Left lung (tissue), 10 donors: Measurements from ENCODE around the gene CDC42EP2. TPM values are rescaled to one million over a fixed set of nuclear protein-coding genes. Genes with fewer than 3 reads are reported as not detected.
A peak's percentile ranks its signal among the peaks of the same experiment; 100 is the strongest.

ENCODE experiments used
- ATAC-seq: fragments of 200-7000 bp; cut with Tn5 transposase; one replicate; pipeline ENCODE4 v1.9.1; 2020; ENCODE audit warnings: moderate library complexity
- DNase-seq, 4 donors: peaks; one replicate each; pipeline ENCODE4 v3.0.0-alpha.2; 2013 to 2020
- H3K27ac ChIP-seq, 2 donors: fragments of 200-600 bp; sonication (generic) in 1 of 2; one replicate each; pipeline versions ENCODE4 v1.5.0 to v1.8.0; 2020 to 2021
- H3K27me3 ChIP-seq, 2 donors: fragments of 200-600 bp; sonication (generic) in 1 of 2; one replicate each; pipeline versions ENCODE4 v1.5.0 to v1.8.0; 2020 to 2021
- H3K36me3 ChIP-seq, 2 donors: fragments of 200-600 bp; sonication (generic) in 1 of 2; one replicate each; pipeline versions ENCODE4 v1.5.0 to v1.8.0; 2020 to 2021
- H3K4me1 ChIP-seq, 2 donors: fragments of 200-600 bp; one replicate each; pipeline ENCODE4 v1.8.0; 2021
- H3K4me3 ChIP-seq, 2 donors: fragments of 200-600 bp; sonication (generic) in 1 of 2; one replicate each; pipeline versions ENCODE4 v1.5.0 to v1.8.0; 2020 to 2021; ENCODE audit warnings: mild to moderate bottlenecking in 1 of 2
- H3K9me3 ChIP-seq, 2 donors: fragments of 200-600 bp; sonication (generic) in 1 of 2; one replicate each; pipeline versions ENCODE4 v1.5.0 to v1.8.0; 2020 to 2021
- CTCF ChIP-seq, 2 donors: fragments of 200-600 bp; sonication (generic) in 1 of 2; IDR thresholded peaks; one replicate each; pipeline versions ENCODE4 v1.5.0 to v1.8.0; 2021; ENCODE audit warnings: antibody characterized with exemption in 2 of 2
- intact Hi-C, 2 donors: fragments of 100-400 bp; cut with DNase I; formaldehyde crosslinking; loops; one replicate each; pipeline versions ENCODE4 v1.11.2 to v1.14.2; 2022
- polyA plus RNA-seq, 6 donors: library from polyadenylated mRNA; unstranded; fragments of 120-200 nt; gene quantifications; one replicate each; pipeline ENCODE4 v1.2.1, GENCODE V29; 2013; ENCODE audit not compliant: insufficient read length in 6 of 6
- total RNA-seq, 2 donors: library from RNA; stranded (reverse); fragmentation: NEBNext Ultra II Directional; extraction: Animal tissue kit (Norgen Biotek cat#: 25700); gene quantifications; one replicate each; pipeline ENCODE4 v1.2.1, GENCODE V29; 2021
- donor health status: DM: no; HTN: yes; CAD: no.
- donor health status: DM: no; HTN: no; CAD: no.

The CDC42EP2 gene
- total and polyA plus RNA-seq, 8 donors = 4.6 to 18.5 (median 9.2) TPM

- ATAC-seq (no peak), DNase-seq (peak in 1 of 4 donors; percentile 69)
- Histone ChIP-seq H3K4me1 (peaks cover 25 to 77% of the 10 kb centered on the region in 2 donors), H3K27ac (peak overlapping the region; percentile 60 to 82), H3K36me3 (peaks cover 0 to 23% of the 10 kb centered on the region in 2 donors), H3K9me3 (no peaks in the 10 kb centered on the region), H3K27me3 (peaks cover 0 to 9% of the 10 kb centered on the region in 2 donors), H3K4me3 (peak overlapping the region; percentile 72 to 97)
- no peak for TF ChIP-seq CTCF (IDR thresholded peaks at IDR 0.05)
- intact Hi-C loops = no loop called here
These were observed 2.5 kb downstream of the CDC42EP2 start for GRCh38 chr11:65317025-65317786.

DNA sequence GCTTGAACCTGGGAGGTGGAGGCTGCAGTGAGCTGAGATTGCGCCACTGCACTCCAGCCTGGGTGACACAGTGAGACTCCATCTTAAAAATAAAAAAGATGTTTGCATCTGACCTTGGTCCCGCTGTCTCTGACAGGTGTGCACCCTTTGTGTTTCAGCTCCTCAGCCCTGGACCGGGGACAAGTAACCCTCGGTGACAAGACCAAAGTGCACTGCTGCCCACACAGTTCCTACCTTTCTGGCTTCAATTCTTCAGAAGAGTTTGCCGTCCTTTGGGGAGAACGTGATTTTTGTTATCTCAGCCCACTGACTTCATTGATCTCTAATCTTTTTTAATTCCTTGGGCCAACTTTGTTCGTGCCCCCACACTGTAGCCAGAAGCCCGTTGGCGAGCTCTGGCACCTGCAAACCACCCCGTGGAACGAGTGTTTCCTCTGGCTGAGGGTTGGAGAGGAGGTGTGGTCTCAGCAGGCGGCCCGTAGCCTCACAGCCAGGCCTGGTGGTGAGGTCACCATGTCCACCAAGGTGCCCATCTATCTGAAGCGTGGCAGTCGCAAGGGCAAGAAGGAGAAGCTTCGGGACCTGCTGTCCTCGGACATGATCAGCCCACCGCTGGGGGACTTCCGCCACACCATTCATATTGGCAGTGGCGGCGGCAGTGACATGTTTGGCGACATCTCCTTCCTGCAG is 5.9 kb downstream of the CDC42EP2 start:
- TF ChIP-seq CTCF (IDR thresholded peaks at IDR 0.05) = no peak
- Histone ChIP-seq H3K4me3 (no peak overlapping the region), H3K36me3 (peaks cover 0 to 33% of the 10 kb centered on the region in 2 donors), H3K9me3 (no peaks in the 10 kb centered on the region), H3K27ac (no peak overlapping the region), H3K4me1 (peaks cover 22 to 50% of the 10 kb centered on the region in 2 donors), H3K27me3 (no peaks in the 10 kb centered on the region)
- ATAC-seq (no peak), DNase-seq (peak in 1 of 4 donors; percentile 62)
- intact Hi-C loops = loop anchor here in 1 of 2 donors (10.0 kb wide), 1 partner anchor 46 kb away; no protein-coding TSS in a partner anchor

DNA sequence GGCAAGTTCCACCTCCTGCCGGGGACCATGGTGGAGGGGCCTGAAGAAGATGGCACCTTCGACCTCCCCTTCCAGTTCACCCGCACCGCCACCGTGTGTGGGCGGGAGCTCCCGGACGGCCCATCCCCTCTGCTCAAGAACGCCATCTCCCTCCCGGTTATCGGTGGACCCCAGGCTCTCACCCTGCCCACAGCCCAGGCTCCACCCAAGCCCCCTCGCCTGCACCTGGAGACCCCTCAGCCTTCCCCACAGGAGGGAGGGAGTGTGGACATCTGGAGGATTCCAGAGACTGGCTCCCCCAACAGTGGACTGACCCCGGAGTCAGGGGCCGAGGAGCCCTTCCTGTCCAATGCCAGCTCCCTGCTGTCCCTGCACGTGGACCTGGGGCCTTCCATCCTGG is 6.4 kb downstream of the CDC42EP2 start:
- Histone ChIP-seq H3K27ac (no peak overlapping the region), H3K9me3 (no peaks in the 10 kb centered on the region), H3K4me3 (no peak overlapping the region), H3K4me1 (peaks cover 18 to 45% of the 10 kb centered on the region in 2 donors), H3K36me3 (peaks cover 0 to 33% of the 10 kb centered on the region in 2 donors), H3K27me3 (no peaks in the 10 kb centered on the region)
- DNase-seq (peak in 1 of 4 donors; percentile 46), ATAC-seq (no peak)
- intact Hi-C loops = loop anchor here in 1 of 2 donors (10.0 kb wide), 1 partner anchor 46 kb away; no protein-coding TSS in a partner anchor
- no peak for TF ChIP-seq CTCF (IDR thresholded peaks at IDR 0.05)

DNA sequence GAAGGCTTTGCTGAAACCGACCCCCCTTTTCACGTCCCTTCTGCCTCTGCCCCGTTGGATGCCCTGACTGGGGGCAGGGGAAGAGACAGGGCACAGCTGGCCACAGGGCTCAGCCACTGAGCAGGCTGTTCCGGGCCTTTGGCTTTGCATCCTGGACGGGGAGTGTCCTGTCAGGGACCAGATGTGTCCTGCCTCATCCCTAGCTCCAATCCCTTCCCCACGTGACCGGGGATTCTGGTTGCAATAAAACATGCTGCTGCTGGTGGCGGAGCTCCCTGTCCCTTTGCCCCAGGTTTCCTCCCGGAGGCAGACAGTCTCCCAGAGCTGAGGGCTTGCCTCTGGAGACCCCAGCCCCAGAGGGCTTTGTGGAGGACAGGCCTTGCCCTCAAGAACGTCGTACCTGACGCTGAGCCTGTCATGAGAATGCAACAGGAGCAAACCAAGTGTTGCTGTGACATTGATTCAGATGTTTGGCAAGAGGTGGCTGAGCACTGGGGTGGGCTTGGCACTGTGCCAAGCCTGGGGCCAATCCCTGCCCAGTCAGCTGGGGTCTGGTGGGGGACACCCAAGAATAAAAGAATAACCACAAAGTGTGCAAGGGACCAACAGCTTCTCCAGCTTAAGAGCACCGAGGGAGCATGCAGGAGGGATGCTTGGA is 7.3 kb downstream of the CDC42EP2 start:
- no peak overlapping the region for H3K27ac ChIP-seq
- intact Hi-C loops = loop anchor here in 1 of 2 donors (10.0 kb wide), 1 partner anchor 47 kb away; no protein-coding TSS in a partner anchor
- no peak for TF ChIP-seq CTCF (IDR thresholded peaks at IDR 0.05)
- H3K27me3 ChIP-seq = no peaks in the 10 kb centered on the region
- no peaks in the 10 kb centered on the region for H3K9me3 ChIP-seq
- H3K36me3 ChIP-seq = peaks cover 0 to 33% of the 10 kb centered on the region in 2 donors
- peaks cover 11 to 36% of the 10 kb centered on the region in 2 donors for H3K4me1 ChIP-seq
- ATAC-seq (no peak), DNase-seq (peak in 1 of 4 donors; percentile 40)
- H3K4me3 ChIP-seq = no peak overlapping the region
